ENCODE measurements around the gene CMC2. TPM values are rescaled to one million over a fixed set of nuclear protein-coding genes. Genes with fewer than 3 reads are reported as not detected.

The CMC2 gene
- total RNA-seq, 1 donor, result 18.5 TPM

GRCh38 chr16:80964351-80964750 is 42.3 kb downstream of the CMC2 start:
- Histone ChIP-seq H3K4me1 (ENCODE audit: insufficient read depth, low read length) (peaks cover 12% of the 10 kb centered on the region), H3K9me3 (ENCODE audit: low read depth, low read length) (no peaks in the 10 kb centered on the region), H4K20me1 (ENCODE audit: insufficient read depth, low read length) (no peaks in the 10 kb centered on the region), H3K27me3 (ENCODE audit: insufficient read depth, low read length) (no peaks in the 10 kb centered on the region), H3K27ac (ENCODE audit: low read depth, low read length) (peak overlapping the region; percentile 23), H3K36me3 (ENCODE audit: insufficient read depth, low read length) (no peaks in the 10 kb centered on the region), H3K4me2 (ENCODE audit: insufficient read depth, low read length) (peak overlapping the region; percentile 64), H3K79me2 (ENCODE audit: insufficient read depth, low read length) (no peaks in the 10 kb centered on the region), H3K4me3 (ENCODE audit: insufficient read depth, low read length) (peak overlapping the region; percentile 39), H2AFZ (ENCODE audit: low read length) (no peak overlapping the region)
- DNase-seq (ENCODE audit: insufficient read length, low spot score, missing footprints), result no peak
- TF ChIP-seq CTCF (IDR thresholded peaks at IDR 0.05; ENCODE audit: extremely low read depth, low read depth, low read length), result no peak

- H3K27ac ChIP-seq (ENCODE audit: low read depth, low read length), result no peak overlapping the region
- peaks cover 2% of the 10 kb centered on the region for H3K9me3 ChIP-seq (ENCODE audit: low read depth, low read length)
- DNase-seq (ENCODE audit: insufficient read length, low spot score, missing footprints), result no peak
- no peaks in the 10 kb centered on the region for H3K36me3 ChIP-seq (ENCODE audit: insufficient read depth, low read length)
- H2AFZ ChIP-seq (ENCODE audit: low read length), result no peak overlapping the region
- H3K4me1 ChIP-seq (ENCODE audit: insufficient read depth, low read length), result peaks cover 5% of the 10 kb centered on the region
- TF ChIP-seq CTCF (IDR thresholded peaks at IDR 0.05; ENCODE audit: extremely low read depth, low read depth, low read length), result no peak
- no peaks in the 10 kb centered on the region for H3K27me3 ChIP-seq (ENCODE audit: insufficient read depth, low read length)
- no peak overlapping the region for H3K4me2 ChIP-seq (ENCODE audit: insufficient read depth, low read length)
- no peak overlapping the region for H3K4me3 ChIP-seq (ENCODE audit: insufficient read depth, low read length)
- no peaks in the 10 kb centered on the region for H3K79me2 ChIP-seq (ENCODE audit: insufficient read depth, low read length)
- H4K20me1 ChIP-seq (ENCODE audit: insufficient read depth, low read length), result no peaks in the 10 kb centered on the region
These were observed 43.8 kb downstream of the CMC2 start for GRCh38 chr16:80962879-80963278.

- Histone ChIP-seq H3K4me3 (ENCODE audit: insufficient read depth, low read length) (no peak overlapping the region), H3K27ac (ENCODE audit: low read depth, low read length) (no peak overlapping the region), H3K4me2 (ENCODE audit: insufficient read depth, low read length) (no peak overlapping the region), H2AFZ (ENCODE audit: low read length) (no peak overlapping the region), H3K79me2 (ENCODE audit: insufficient read depth, low read length) (no peaks in the 10 kb centered on the region), H3K9me3 (ENCODE audit: low read depth, low read length) (peaks cover 2% of the 10 kb centered on the region), H3K4me1 (ENCODE audit: insufficient read depth, low read length) (no peaks in the 10 kb centered on the region), H4K20me1 (ENCODE audit: insufficient read depth, low read length) (no peaks in the 10 kb centered on the region), H3K36me3 (ENCODE audit: insufficient read depth, low read length) (no peaks in the 10 kb centered on the region), H3K27me3 (ENCODE audit: insufficient read depth, low read length) (no peaks in the 10 kb centered on the region)
- no peak for TF ChIP-seq CTCF (IDR thresholded peaks at IDR 0.05; ENCODE audit: extremely low read depth, low read depth, low read length)
- no peak for DNase-seq (ENCODE audit: insufficient read length, low spot score, missing footprints)
These were observed 48.4 kb downstream of the CMC2 start for GRCh38 chr16:80958284-80958683.

- no peak overlapping the region for H3K27ac ChIP-seq (ENCODE audit: low read depth, low read length)
- no peak overlapping the region for H3K4me3 ChIP-seq (ENCODE audit: insufficient read depth, low read length)
- no peak overlapping the region for H2AFZ ChIP-seq (ENCODE audit: low read length)
- TF ChIP-seq CTCF (IDR thresholded peaks at IDR 0.05; ENCODE audit: extremely low read depth, low read depth, low read length), result no peak
- no peaks in the 10 kb centered on the region for H3K4me1 ChIP-seq (ENCODE audit: insufficient read depth, low read length)
- H3K9me3 ChIP-seq (ENCODE audit: low read depth, low read length), result peaks cover 2% of the 10 kb centered on the region
- no peaks in the 10 kb centered on the region for H3K27me3 ChIP-seq (ENCODE audit: insufficient read depth, low read length)
- H3K36me3 ChIP-seq (ENCODE audit: insufficient read depth, low read length), result no peaks in the 10 kb centered on the region
- no peak for DNase-seq (ENCODE audit: insufficient read length, low spot score, missing footprints)
- H4K20me1 ChIP-seq (ENCODE audit: insufficient read depth, low read length), result no peaks in the 10 kb centered on the region
- H3K79me2 ChIP-seq (ENCODE audit: insufficient read depth, low read length), result no peaks in the 10 kb centered on the region
- H3K4me2 ChIP-seq (ENCODE audit: insufficient read depth, low read length), result no peak overlapping the region
These were observed 51.7 kb downstream of the CMC2 start for GRCh38 chr16:80954985-80955384.
